Medulla oblongata (tissue), 1 donor: Measurements from ENCODE around the gene DHPS.
"Not testable (repeated sequence)": the region's sequence is repeated elsewhere in the genome, so short reads cannot be mapped to it uniquely, and the experiment has no call there.

Experiments used
- DNase-seq: peaks from one replicate; pipeline ENCODE4 v3.0.0-alpha.2; 2015; ENCODE audit errors: extremely low spot score

DHPS gene

GRCh38 chr19:12681074-12681987 lies at the start of gene DHPS:
Gene DHPS (minus strand): TSS chr19:12681880. CDS start chr19:12681766, 114 bp downstream.
- DNase-seq = peak; percentile 97

- no peak for DNase-seq
These were observed 49.7 kb upstream of the DHPS start for GRCh38 chr19:12731337-12731736.

GRCh38 chr19:12730064-12730463 lies 48.4 kb upstream of the DHPS start:
- no peak for DNase-seq

GRCh38 chr19:12727745-12728433 lies 46.2 kb upstream of the DHPS start:
- no peak for DNase-seq

- no peak for DNase-seq
These were observed 45.3 kb upstream of the DHPS start for GRCh38 chr19:12726988-12727316.

GRCh38 chr19:12725612-12726011 lies 43.9 kb upstream of the DHPS start:
- DNase-seq = not testable (repeated sequence)

- peak; percentile 54 for DNase-seq
These were observed 42.2 kb upstream of the DHPS start, which contains the start of gene TNPO2 for GRCh38 chr19:12723641-12724426. Gene TNPO2 (minus strand): TSS chr19:12723932. CDS start chr19:12720977, 2,955 bp downstream.

GRCh38 chr19:12723381-12723640 lies 41.6 kb upstream of the DHPS start:
- DNase-seq = no peak

GRCh38 chr19:12722566-12723380 lies 41.1 kb upstream of the DHPS start:
- peak; percentile 100 for DNase-seq

- DNase-seq = peak; percentile 35
These were observed 40.2 kb upstream of the DHPS start for GRCh38 chr19:12721656-12722565.

- no peak for DNase-seq
These were observed 39.4 kb upstream of the DHPS start for GRCh38 chr19:12720851-12721655.

GRCh38 chr19:12720296-12720695 lies 38.6 kb upstream of the DHPS start:
- no peak for DNase-seq

- DNase-seq = no peak
These were observed 34.2 kb upstream of the DHPS start for GRCh38 chr19:12715929-12716328.

- DNase-seq = no peak
These were observed 33.4 kb upstream of the DHPS start for GRCh38 chr19:12715102-12715501.

- not testable (repeated sequence) for DNase-seq
These were observed 31.6 kb upstream of the DHPS start for GRCh38 chr19:12713304-12713703.

- DNase-seq = not testable (repeated sequence)
These were observed 30.4 kb upstream of the DHPS start for GRCh38 chr19:12712077-12712476.

- DNase-seq = no peak
These were observed 29.5 kb upstream of the DHPS start for GRCh38 chr19:12711187-12711586.

GRCh38 chr19:12708641-12709040 lies 27.0 kb upstream of the DHPS start:
- no peak for DNase-seq

GRCh38 chr19:12706332-12706718 lies 24.6 kb upstream of the DHPS start:
- no peak for DNase-seq
